Tibial nerve (tissue), 3 donors: ENCODE data around the gene NAIF1.
"Not testable (repeated sequence)": the region's sequence is repeated elsewhere in the genome, so short reads cannot be mapped to it uniquely, and the experiment has no call there.

Source experiments
- POLR2A ChIP-seq, 2 donors: fragments of 450-650 bp; IDR thresholded peaks; one replicate each; pipeline ENCODE4 v1.6.1; 2017; ENCODE audit warnings: antibody characterized with exemption in 2 of 2, mild to moderate bottlenecking in 2 of 2, moderate library complexity in 2 of 2
- TF ChIP-seq, protein P1 (sequence below), 5 experiments: fragments of 200-600 bp in 3 of 5; fragments of 450-650 bp in 2 of 5; sonication (generic) in 3 of 5; IDR thresholded peaks; one replicate each; pipeline ENCODE4 v1.5.1; 2016 to 2019; ENCODE audit warnings: antibody characterized with exemption in 5 of 5, mild to moderate bottlenecking in 3 of 5, moderate library complexity in 2 of 5

DNA sequence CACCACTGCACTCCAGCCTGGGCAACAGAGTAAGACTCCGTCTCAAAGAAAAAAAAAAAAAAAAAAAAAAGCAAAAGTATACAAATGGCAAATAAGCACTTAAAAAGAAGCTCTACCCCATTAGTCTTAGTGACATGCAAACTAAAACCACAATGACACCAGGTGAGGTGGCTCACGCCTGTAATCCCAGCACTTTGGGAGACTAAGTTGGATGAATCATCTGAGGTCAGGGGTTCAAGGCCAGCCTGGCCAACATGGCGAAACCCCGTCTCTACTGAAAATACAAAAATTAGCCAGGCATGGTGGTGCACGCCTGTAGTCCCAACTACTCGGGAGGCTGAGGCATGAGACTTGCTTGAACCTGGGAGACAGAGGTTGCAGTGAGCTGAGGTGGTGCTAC lies 21.7 kb downstream of the NAIF1 start:
- TF ChIP-seq, protein P1, sequence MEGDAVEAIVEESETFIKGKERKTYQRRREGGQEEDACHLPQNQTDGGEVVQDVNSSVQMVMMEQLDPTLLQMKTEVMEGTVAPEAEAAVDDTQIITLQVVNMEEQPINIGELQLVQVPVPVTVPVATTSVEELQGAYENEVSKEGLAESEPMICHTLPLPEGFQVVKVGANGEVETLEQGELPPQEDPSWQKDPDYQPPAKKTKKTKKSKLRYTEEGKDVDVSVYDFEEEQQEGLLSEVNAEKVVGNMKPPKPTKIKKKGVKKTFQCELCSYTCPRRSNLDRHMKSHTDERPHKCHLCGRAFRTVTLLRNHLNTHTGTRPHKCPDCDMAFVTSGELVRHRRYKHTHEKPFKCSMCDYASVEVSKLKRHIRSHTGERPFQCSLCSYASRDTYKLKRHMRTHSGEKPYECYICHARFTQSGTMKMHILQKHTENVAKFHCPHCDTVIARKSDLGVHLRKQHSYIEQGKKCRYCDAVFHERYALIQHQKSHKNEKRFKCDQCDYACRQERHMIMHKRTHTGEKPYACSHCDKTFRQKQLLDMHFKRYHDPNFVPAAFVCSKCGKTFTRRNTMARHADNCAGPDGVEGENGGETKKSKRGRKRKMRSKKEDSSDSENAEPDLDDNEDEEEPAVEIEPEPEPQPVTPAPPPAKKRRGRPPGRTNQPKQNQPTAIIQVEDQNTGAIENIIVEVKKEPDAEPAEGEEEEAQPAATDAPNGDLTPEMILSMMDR (IDR thresholded peaks at IDR 0.05): not testable (repeated sequence)
- not testable (repeated sequence) for TF ChIP-seq POLR2A (IDR thresholded peaks at IDR 0.05)
